HEK293T (cell line): Measurements from ENCODE around the gene FGF14.

Source experiments
- CTCF ChIA-PET: fragments of 350-600 bp; formaldehyde crosslinking; extraction: SDS; loops from one replicate; lab custom pipeline; 2021; ENCODE audit warnings: antibody characterized with exemption, inconsistent platforms; lab: Yijun Ruan, JAX
- POLR2A ChIA-PET: fragments of 350-600 bp; formaldehyde crosslinking; extraction: SDS; loops from one replicate; lab custom pipeline; 2020; ENCODE audit warnings: antibody characterized with exemption, inconsistent platforms; lab: Yijun Ruan, JAX
- DNase-seq: peaks from one replicate; pipeline ENCODE4 v3.0.0; 2012; ENCODE audit warnings: mixed read lengths; ENCODE audit errors: extremely low spot score
- ARNT ChIP-seq: fragments of 450-650 bp; IDR thresholded peaks from 2 replicates; pipeline ENCODE4 v1.6.1; 2017; ENCODE audit warnings: mild to moderate bottlenecking
- BHLHE40 ChIP-seq: fragments of 450-650 bp; IDR thresholded peaks from 2 replicates; pipeline ENCODE4 v1.6.1; 2016; ENCODE audit warnings: mild to moderate bottlenecking, moderate library complexity, borderline replicate concordance
- CTBP1 ChIP-seq: fragments of 450-650 bp; IDR thresholded peaks from 2 replicates; pipeline ENCODE4 v1.6.1; 2016; ENCODE audit warnings: borderline replicate concordance
- ELF4 ChIP-seq: fragments of 450-650 bp; IDR thresholded peaks from 2 replicates; pipeline ENCODE4 v1.6.1; 2017; ENCODE audit warnings: antibody characterized with exemption
- FOXA1 ChIP-seq: fragments of 450-650 bp; IDR thresholded peaks from 2 replicates; pipeline ENCODE4 v1.6.1; 2016; ENCODE audit warnings: mild to moderate bottlenecking
- FOXK2 ChIP-seq: fragments of 450-650 bp; IDR thresholded peaks from 2 replicates; pipeline ENCODE4 v1.6.1; 2016; ENCODE audit warnings: mild to moderate bottlenecking
- FOXM1 ChIP-seq: fragments of 450-650 bp; IDR thresholded peaks from 2 replicates; pipeline ENCODE4 v1.6.1; 2017; ENCODE audit warnings: mild to moderate bottlenecking, borderline replicate concordance
- HDGF ChIP-seq: fragments of 450-650 bp; IDR thresholded peaks from 2 replicates; pipeline ENCODE4 v1.6.1; 2017; ENCODE audit warnings: antibody characterized with exemption, borderline replicate concordance
- L3MBTL2 ChIP-seq: fragments of 450-650 bp; conservative IDR thresholded peaks from 2 replicates; pipeline ENCODE4 v1.6.1; 2016; ENCODE audit warnings: mild to moderate bottlenecking
- LEF1 ChIP-seq: fragments of 450-650 bp; IDR thresholded peaks from 2 replicates; pipeline ENCODE4 v1.6.1; 2017; ENCODE audit warnings: mild to moderate bottlenecking, borderline replicate concordance
- NFRKB ChIP-seq: fragments of 450-650 bp; IDR thresholded peaks from 2 replicates; pipeline ENCODE4 v1.6.1; 2016; ENCODE audit warnings: mild to moderate bottlenecking, moderate library complexity
- SP1 ChIP-seq: fragments of 450-650 bp; IDR thresholded peaks from 2 replicates; pipeline ENCODE4 v1.6.1; 2017
- SUZ12 ChIP-seq: fragments of 450-650 bp; IDR thresholded peaks from 2 replicates; pipeline ENCODE4 v1.6.1; 2016; ENCODE audit warnings: mild to moderate bottlenecking
- TARDBP ChIP-seq: fragments of 450-650 bp; IDR thresholded peaks from 2 replicates; pipeline ENCODE4 v1.6.1; 2016
- ZNF384 ChIP-seq: fragments of 450-650 bp; IDR thresholded peaks from 2 replicates; pipeline ENCODE4 v1.6.1; 2016
- TF ChIP-seq, protein P1 (sequence below): fragments of 450-650 bp; IDR thresholded peaks from 2 replicates; pipeline ENCODE4 v1.6.1; 2016

FGF14 gene

DNA sequence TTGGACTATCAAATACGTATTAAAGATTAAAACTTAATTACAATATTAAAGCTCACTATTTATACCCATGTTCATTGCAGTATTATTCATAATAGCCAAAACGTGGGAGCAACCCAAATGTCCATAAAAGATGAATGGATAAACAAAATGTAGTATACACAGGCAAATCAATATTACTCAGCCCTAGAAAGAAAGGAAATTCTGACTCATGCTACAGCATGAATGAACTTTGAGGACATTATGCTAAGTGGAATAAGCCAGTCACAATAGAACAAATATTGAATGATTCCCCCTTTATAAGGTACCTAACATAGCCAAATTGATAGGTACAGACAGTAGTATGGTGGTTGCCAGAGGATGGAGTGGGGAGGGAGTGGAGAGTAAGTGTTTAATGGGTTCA lies 457.3 kb downstream of the FGF14 start:
- TF ChIP-seq FOXA1 (no peak), FOXK2 (no peak), BHLHE40 (no peak), FOXM1 (no peak), HDGF (no peak), SUZ12 (no peak), ZNF384 (no peak), L3MBTL2 (no peak), ELF4 (no peak), LEF1 (no peak), CTBP1 (no peak), TARDBP (no peak), SP1 (no peak), NFRKB (no peak), ARNT (no peak)
- TF ChIP-seq, protein P1, sequence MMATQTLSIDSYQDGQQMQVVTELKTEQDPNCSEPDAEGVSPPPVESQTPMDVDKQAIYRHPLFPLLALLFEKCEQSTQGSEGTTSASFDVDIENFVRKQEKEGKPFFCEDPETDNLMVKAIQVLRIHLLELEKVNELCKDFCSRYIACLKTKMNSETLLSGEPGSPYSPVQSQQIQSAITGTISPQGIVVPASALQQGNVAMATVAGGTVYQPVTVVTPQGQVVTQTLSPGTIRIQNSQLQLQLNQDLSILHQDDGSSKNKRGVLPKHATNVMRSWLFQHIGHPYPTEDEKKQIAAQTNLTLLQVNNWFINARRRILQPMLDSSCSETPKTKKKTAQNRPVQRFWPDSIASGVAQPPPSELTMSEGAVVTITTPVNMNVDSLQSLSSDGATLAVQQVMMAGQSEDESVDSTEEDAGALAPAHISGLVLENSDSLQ: no peak
- CTCF ChIA-PET: no interaction called here
- no peak for DNase-seq
- POLR2A ChIA-PET: no interaction called here

DNA sequence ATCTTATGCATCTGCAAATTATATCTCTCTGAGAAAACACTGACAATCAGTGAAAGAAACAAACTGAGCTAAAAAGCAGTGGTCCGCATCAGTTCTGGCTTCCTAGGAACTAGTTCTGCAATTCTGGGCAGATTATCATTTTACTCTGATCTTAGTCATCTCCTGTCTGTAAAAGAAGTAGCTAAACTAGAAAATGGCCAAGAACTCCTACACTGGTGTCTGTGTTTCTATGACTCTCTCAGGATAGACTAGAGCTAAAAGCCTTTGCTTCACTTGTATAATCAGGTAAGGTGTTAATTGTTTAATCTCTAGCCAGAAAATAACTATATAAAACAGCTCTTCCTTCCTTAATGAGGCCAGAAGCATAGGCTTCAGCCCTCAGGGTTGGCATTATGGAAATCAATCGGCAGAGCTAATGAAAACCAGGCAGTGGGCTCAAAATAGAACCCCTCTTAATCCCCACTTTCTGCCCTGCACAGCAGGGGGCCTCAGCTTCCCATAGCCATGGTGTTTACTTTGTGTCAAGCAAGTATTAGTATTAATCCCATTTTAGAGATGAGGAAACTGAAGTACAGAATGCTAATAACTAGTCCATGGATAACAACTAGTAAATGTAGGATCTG lies 459.2 kb downstream of the FGF14 start:
- CTCF ChIA-PET: interaction anchor here (1.0 to 1.3 kb wide), 2 partner anchors 613 to 615 kb away, joined by 3 to 5 read pairs; no protein-coding TSS in a partner anchor
- POLR2A ChIA-PET: no interaction called here
- no peak for DNase-seq
- no peak for TF ChIP-seq LEF1
- TF ChIP-seq ELF4: no peak
- no peak for TF ChIP-seq HDGF
- TF ChIP-seq FOXK2: no peak
- TF ChIP-seq CTBP1: no peak
- no peak for TF ChIP-seq BHLHE40
- no peak for TF ChIP-seq ARNT
- TF ChIP-seq FOXA1: no peak
- TF ChIP-seq L3MBTL2: no peak
- no peak for TF ChIP-seq ZNF384
- no peak for TF ChIP-seq SP1
- TF ChIP-seq NFRKB: no peak
- TF ChIP-seq SUZ12: no peak

DNA sequence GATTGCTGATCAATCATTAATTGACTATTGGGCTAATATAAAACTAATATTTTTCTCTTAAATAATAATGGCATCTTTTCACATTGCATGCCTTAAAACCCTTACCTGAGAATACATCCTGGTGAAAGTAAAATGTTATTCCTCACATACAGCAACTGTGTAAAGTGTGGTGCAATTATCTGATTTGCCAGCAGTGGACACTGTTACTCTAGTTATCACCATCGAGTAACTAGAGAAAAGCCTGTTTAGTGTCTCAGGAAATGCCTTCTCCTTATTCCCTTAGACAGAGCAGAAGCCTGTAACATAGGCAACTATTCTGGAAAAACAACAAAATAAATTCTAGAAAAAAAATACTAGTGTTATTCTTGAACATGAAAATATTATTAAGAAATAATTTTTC lies 459.8 kb downstream of the FGF14 start:
- CTCF ChIA-PET: interaction anchor here (1.0 to 1.3 kb wide), 2 partner anchors 614 to 616 kb away, joined by 3 to 5 read pairs; no protein-coding TSS in a partner anchor
- POLR2A ChIA-PET: no interaction called here
- DNase-seq: no peak
- no peak for TF ChIP-seq L3MBTL2
- no peak for TF ChIP-seq ZNF384
- TF ChIP-seq FOXK2: no peak
- no peak for TF ChIP-seq ELF4
- TF ChIP-seq FOXA1: no peak
- no peak for TF ChIP-seq NFRKB
- no peak for TF ChIP-seq ARNT
- TF ChIP-seq TARDBP: no peak
- no peak for TF ChIP-seq CTBP1
- no peak for TF ChIP-seq HDGF
- no peak for TF ChIP-seq LEF1
- no peak for TF ChIP-seq SP1
- TF ChIP-seq FOXM1: no peak
- TF ChIP-seq SUZ12: no peak
- no peak for TF ChIP-seq BHLHE40

DNA sequence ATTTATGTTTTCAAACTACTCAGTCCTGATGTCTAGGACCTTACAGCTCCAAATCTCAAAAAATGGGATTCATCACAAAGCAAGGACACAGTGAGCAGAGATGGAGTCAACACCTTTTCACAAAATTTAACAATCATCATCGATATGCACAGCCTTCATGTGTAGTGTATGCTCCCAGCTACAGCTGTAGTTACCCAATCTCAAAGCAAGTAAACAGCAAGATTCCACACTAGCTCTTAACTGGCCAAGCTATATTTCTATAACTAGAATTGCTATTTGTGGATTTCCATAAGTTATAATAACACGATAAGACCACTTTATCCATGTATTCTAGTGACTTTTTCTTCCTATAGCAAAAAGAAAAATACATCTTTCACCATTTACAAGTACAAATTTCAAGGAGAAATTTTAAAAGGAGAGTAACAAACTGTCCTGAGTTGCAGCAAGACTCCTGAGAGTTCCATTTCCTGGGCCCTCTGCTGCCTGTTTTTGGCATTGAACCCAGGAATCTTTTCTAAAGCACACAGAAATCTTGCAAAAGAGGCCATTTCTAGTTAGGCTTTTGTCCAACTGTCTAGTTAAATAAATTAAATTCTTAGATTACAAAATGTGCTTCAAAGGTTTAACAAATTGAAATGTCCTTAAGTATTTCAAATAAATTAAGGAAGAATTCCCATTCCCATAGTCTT lies 460.6 kb downstream of the FGF14 start:
- no peak for TF ChIP-seq CTBP1
- TF ChIP-seq, protein P1: no peak
- no peak for DNase-seq
- CTCF ChIA-PET: no interaction called here
- POLR2A ChIA-PET: no interaction called here

DNA sequence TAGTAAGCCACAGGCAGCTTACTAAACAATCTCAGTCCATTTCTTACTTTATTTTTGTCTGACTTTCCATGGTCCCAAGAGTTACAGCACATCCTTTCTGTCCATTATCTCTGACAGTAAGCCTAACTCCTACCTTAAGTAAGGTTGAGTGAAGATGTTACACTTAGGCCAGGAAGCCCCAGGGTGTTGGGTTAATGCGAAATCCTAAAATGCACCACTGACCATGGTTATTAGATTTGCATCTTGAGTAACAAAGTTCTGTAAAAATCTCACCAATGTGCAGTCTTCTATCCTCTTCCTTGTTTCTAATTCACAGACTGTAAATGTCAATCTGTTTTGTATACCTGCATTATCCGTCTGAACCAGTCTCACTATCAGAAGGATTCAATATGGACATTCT lies 462.5 kb downstream of the FGF14 start:
- ChIA-PET POLR2A (no interaction called here), CTCF (no interaction called here)
- no peak for DNase-seq
- TF ChIP-seq FOXM1 (no peak), ZNF384 (no peak), L3MBTL2 (no peak), BHLHE40 (no peak), ELF4 (no peak), FOXK2 (no peak), LEF1 (no peak), NFRKB (no peak), TARDBP (no peak), SP1 (no peak), SUZ12 (no peak), FOXA1 (no peak), CTBP1 (no peak), HDGF (no peak), ARNT (no peak)
- TF ChIP-seq, protein P1: no peak

DNA sequence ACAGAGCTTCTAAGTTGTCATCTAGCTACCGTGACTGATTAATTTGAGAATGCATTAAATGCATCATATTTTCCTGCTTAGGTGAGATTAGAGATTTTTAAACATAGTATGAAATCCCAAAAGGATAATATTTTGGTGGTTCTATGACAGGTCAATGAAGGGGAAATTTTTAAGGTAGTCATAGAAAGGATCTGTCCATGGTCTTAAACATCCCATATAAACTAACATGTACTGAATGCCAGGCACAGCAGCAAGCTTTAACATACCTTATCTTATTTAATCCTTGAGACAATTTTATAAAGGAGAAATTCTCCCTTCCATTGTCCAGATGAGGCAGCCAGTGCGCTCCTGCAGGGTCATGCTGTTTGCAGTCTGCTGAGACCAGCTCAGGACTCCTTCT lies 466.0 kb downstream of the FGF14 start:
- TF ChIP-seq HDGF (no peak), CTBP1 (no peak), ARNT (no peak), ELF4 (no peak), ZNF384 (no peak), LEF1 (no peak), TARDBP (no peak), SP1 (no peak), FOXM1 (no peak), NFRKB (no peak), FOXA1 (no peak), SUZ12 (no peak), BHLHE40 (no peak), L3MBTL2 (no peak), FOXK2 (no peak)
- TF ChIP-seq, protein P1: no peak
- ChIA-PET CTCF (no interaction called here), POLR2A (no interaction called here)
- no peak for DNase-seq
